AG04449 (cell line): ENCODE data around the gene HMG20A.
"Not testable (repeated sequence)": the region's sequence is repeated elsewhere in the genome, so short reads cannot be mapped to it uniquely, and the experiment has no call there.

Experiments used
- CTCF ChIA-PET: fragments of 350-600 bp; formaldehyde crosslinking; extraction: SDS; loops from one replicate; lab custom pipeline; 2021; ENCODE audit warnings: antibody characterized with exemption; lab: Yijun Ruan, JAX
- POLR2A ChIA-PET: fragments of 400-600, 350-600 bp; formaldehyde crosslinking; extraction: SDS; loops from one replicate; lab custom pipeline; 2020; ENCODE audit warnings: antibody characterized with exemption, inconsistent platforms; lab: Yijun Ruan, JAX
- DNase-seq: peaks from one replicate; pipeline ENCODE4 v3.0.0-alpha.2; 2010; ENCODE audit warnings: low read depth, low spot score
- H3K4me3 ChIP-seq: 2 replicates; pipeline ENCODE4 v1.5.1; 2011; ENCODE audit warnings: low read depth, mild to moderate bottlenecking, control low read depth, low read length
- CTCF ChIP-seq: IDR thresholded peaks from one replicate; pipeline ENCODE4 v1.5.1; 2011; ENCODE audit warnings: mild to moderate bottlenecking, moderate library complexity, low read length, control low read depth, inconsistent platforms; ENCODE audit not compliant: insufficient read depth; ENCODE audit errors: missing control alignments

HMG20A gene

GRCh38 chr15:77402740-77403379, 17.8 kb upstream of the HMG20A start:
- CTCF ChIA-PET, result interaction anchor here (1.0 kb wide), 1 partner anchor 140 kb away, joined by 3 read pairs; no protein-coding TSS in a partner anchor
- no peak overlapping the region for H3K4me3 ChIP-seq
- no peak for TF ChIP-seq CTCF
- no peak for DNase-seq
- POLR2A ChIA-PET, result interaction anchor here (0.6 to 1.0 kb wide), 2 partner anchors 15 to 79 kb away, joined by 3 read pairs; no protein-coding TSS in a partner anchor

- H3K4me3 ChIP-seq, DNase-seq, POLR2A ChIA-PET: not testable (repeated sequence)
- CTCF ChIA-PET, result interaction anchor here (1.2 to 1.8 kb wide), 3 partner anchors 11 to 138 kb away, joined by 4 read pairs; no protein-coding TSS in a partner anchor
Measured at GRCh38 chr15:77406173-77406759, 14.4 kb upstream of the HMG20A start.

GRCh38 chr15:77406846-77407245, 13.8 kb upstream of the HMG20A start:
- TF ChIP-seq CTCF, result no peak
- POLR2A ChIA-PET, result no interaction called here
- CTCF ChIA-PET, result interaction anchor here (1.2 to 1.8 kb wide), 2 partner anchors 13 to 137 kb away, joined by 4 read pairs; no protein-coding TSS in a partner anchor

GRCh38 chr15:77409259-77410156, 11.2 kb upstream of the HMG20A start:
- CTCF ChIA-PET, result interaction anchor here (0.7 to 1.2 kb wide), 2 partner anchors 134 to 302 kb away, joined by 3 to 4 read pairs; no protein-coding TSS in a partner anchor
- no peak for DNase-seq
- TF ChIP-seq CTCF, result no peak
- no peak overlapping the region for H3K4me3 ChIP-seq
- POLR2A ChIA-PET, result no interaction called here

More at GRCh38 chr15:77406846-77407245, 13.8 kb upstream of the HMG20A start:
- no peak overlapping the region for H3K4me3 ChIP-seq
- DNase-seq, result no peak

- DNase-seq, H3K4me3 ChIP-seq, POLR2A ChIA-PET: not testable (repeated sequence)
- CTCF ChIA-PET, result interaction anchor here (0.7 to 1.2 kb wide), 2 partner anchors 133 to 303 kb away, joined by 3 to 4 read pairs; no protein-coding TSS in a partner anchor
Measured at GRCh38 chr15:77410157-77410500, 10.6 kb upstream of the HMG20A start.

GRCh38 chr15:77410701-77411618, 9.7 kb upstream of the HMG20A start:
- CTCF ChIA-PET, result interaction anchor here (1.1 to 1.2 kb wide), 2 partner anchors 132 to 303 kb away, joined by 3 read pairs; no protein-coding TSS in a partner anchor
- POLR2A ChIA-PET, result no interaction called here
- no peak for DNase-seq
- no peak for TF ChIP-seq CTCF
- no peak overlapping the region for H3K4me3 ChIP-seq
